ENCODE measurements around the gene DOCK3. TPM values are rescaled to one million over a fixed set of nuclear protein-coding genes. Genes with fewer than 3 reads are reported as not detected.

Gene DOCK3
- total and polyA plus RNA-seq, 10 donors: 0.08 to 2.1 (median 0.44) TPM

DNA sequence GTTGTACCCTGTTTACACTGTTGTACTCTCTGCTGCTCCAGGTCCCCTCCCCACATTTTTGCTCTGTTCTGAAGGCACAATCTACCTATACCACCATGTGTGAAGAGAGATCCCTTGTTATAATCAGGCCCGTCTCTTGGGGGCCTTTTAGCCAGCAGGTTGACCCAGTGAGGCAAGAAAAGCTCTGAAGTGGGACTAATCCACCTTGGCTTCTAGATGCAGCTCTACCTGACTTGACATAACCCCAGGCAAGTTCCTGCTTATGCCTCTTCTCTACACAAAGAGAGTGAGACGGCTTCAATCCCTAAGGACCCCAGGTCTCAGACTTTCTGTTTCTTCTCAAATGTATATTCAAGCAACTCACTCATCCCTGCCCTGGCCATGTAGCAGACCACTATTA is 653.5 kb downstream of the DOCK3 start:
- Histone ChIP-seq H3K4me3 (no peak overlapping the region), H3K4me1 (no peaks in the 10 kb centered on the region), H3K9me3 (peaks cover 0 to 8% (median 5%) of the 10 kb centered on the region in 8 donors), H3K27ac (no peak overlapping the region), H3K27me3 (replicated peaks in 1 of 7) (no peaks in the 10 kb centered on the region), H3K36me3 (no peaks in the 10 kb centered on the region)
- whole genome bisulfite sequencing, 5 donors: 71 to 98% (median 85%) methylated on average over 2 of the region's 2 CpGs
- DNase-seq: no peak
- TF ChIP-seq POLR2AphosphoS5 (IDR thresholded peaks at IDR 0.05) (no peak), POLR2A (IDR thresholded peaks at IDR 0.05) (no peak)
- TF ChIP-seq, protein P1, sequence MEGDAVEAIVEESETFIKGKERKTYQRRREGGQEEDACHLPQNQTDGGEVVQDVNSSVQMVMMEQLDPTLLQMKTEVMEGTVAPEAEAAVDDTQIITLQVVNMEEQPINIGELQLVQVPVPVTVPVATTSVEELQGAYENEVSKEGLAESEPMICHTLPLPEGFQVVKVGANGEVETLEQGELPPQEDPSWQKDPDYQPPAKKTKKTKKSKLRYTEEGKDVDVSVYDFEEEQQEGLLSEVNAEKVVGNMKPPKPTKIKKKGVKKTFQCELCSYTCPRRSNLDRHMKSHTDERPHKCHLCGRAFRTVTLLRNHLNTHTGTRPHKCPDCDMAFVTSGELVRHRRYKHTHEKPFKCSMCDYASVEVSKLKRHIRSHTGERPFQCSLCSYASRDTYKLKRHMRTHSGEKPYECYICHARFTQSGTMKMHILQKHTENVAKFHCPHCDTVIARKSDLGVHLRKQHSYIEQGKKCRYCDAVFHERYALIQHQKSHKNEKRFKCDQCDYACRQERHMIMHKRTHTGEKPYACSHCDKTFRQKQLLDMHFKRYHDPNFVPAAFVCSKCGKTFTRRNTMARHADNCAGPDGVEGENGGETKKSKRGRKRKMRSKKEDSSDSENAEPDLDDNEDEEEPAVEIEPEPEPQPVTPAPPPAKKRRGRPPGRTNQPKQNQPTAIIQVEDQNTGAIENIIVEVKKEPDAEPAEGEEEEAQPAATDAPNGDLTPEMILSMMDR (IDR thresholded peaks at IDR 0.05 in 8 of 11, conservative IDR thresholded peaks at IDR 0.05 in 3 of 11): no peak
- intact Hi-C loops (cut with DNase I; ENCODE audit: low total_unique reads): no loop called here

DNA sequence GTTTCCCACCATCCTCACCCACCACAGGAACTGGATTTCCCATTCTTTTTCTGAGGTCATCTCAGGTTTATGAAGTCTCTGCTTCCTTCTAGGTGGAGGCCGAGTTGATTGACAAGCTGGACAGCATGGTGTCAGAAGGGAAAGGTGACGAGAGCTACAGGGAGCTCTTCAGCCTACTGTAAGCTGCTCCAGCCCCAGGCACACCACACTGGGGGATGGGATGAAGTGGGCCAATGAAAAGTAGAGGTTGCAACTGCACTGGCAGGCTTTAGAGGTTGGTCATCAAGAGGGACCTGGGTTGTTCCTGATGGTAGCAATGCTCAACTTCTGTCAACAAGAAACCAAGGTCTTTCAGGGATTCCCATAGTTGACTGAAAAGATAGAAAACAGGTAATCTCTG is 655.3 kb downstream of the DOCK3 start:
- 70 to 90% (median 76%) methylated on average over 2 of the region's 2 CpGs for WGBS, 5 donors
- TF ChIP-seq POLR2A (IDR thresholded peaks at IDR 0.05) (no peak), POLR2AphosphoS5 (IDR thresholded peaks at IDR 0.05) (no peak)
- TF ChIP-seq, protein P1 (IDR thresholded peaks at IDR 0.05 in 8 of 11, conservative IDR thresholded peaks at IDR 0.05 in 3 of 11): no peak
- Histone ChIP-seq H3K27ac (no peak overlapping the region), H3K4me1 (no peaks in the 10 kb centered on the region), H3K27me3 (replicated peaks in 1 of 7) (no peaks in the 10 kb centered on the region), H3K4me3 (no peak overlapping the region), H3K9me3 (no peaks in the 10 kb centered on the region), H3K36me3 (no peaks in the 10 kb centered on the region)
- no peak for DNase-seq
- intact Hi-C loops (cut with DNase I; ENCODE audit: low total_unique reads): no loop called here

DNA sequence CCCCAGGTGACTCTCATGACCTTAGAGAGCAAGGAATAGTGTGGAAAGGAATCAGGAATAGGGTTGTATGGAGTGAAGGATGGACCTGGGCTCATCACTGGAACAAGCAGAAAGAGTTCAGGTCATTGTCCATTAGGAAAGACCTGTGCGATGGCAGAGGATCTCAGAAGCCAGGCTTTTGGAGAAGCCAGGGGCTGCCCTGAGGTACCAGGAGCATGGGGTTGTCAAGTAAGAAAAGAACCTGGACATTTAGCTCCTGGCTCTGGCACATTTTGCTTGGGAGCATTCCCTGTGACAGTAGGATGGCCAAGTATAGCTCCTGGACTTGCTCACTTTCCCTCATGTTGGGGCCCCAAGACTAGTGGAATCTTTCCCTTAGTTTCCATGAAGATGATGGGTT is 657.4 kb downstream of the DOCK3 start:
- 93 to 100% (median 97%) methylated on average over 1 of the region's 1 CpG for WGBS, 5 donors
- no peaks in the 10 kb centered on the region for H3K36me3 ChIP-seq
- intact Hi-C loops (cut with DNase I; ENCODE audit: low total_unique reads): no loop called here
- TF ChIP-seq, protein P1 (IDR thresholded peaks at IDR 0.05 in 8 of 11, conservative IDR thresholded peaks at IDR 0.05 in 3 of 11): no peak
- TF ChIP-seq POLR2A (IDR thresholded peaks at IDR 0.05) (no peak), POLR2AphosphoS5 (IDR thresholded peaks at IDR 0.05) (no peak)
- no peaks in the 10 kb centered on the region for H3K27me3 ChIP-seq (replicated peaks in 1 of 7)
- no peak overlapping the region for H3K27ac ChIP-seq
- H3K4me3 ChIP-seq: no peak overlapping the region
- no peaks in the 10 kb centered on the region for H3K9me3 ChIP-seq
- no peak for DNase-seq
- no peaks in the 10 kb centered on the region for H3K4me1 ChIP-seq

DNA sequence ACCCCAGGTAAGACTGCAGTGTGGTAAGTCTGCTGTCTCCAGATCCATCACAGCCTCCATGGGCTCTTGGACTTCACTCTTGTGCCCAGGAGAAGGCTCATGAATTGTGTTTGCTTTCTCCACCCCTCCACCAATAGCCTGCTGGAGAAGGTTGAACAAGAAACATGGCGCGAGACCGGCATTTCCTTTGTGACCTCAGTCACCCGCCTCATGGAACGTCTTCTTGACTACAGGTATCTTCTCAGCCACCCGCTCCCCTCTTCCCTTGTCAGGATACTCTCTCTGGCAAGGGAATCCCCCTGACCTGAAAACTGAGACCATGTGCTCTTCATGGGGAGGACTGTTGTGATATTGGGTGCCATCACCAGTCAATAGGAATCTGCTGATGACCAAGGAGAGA is 658.3 kb downstream of the DOCK3 start:
- H3K4me1 ChIP-seq: no peaks in the 10 kb centered on the region
- H3K27me3 ChIP-seq (replicated peaks in 1 of 7): no peaks in the 10 kb centered on the region
- no peak overlapping the region for H3K27ac ChIP-seq
- TF ChIP-seq POLR2AphosphoS5 (IDR thresholded peaks at IDR 0.05) (no peak), POLR2A (IDR thresholded peaks at IDR 0.05) (no peak)
- TF ChIP-seq, protein P1 (IDR thresholded peaks at IDR 0.05 in 8 of 11, conservative IDR thresholded peaks at IDR 0.05 in 3 of 11): no peak
- no peak for DNase-seq
- H3K36me3 ChIP-seq: no peaks in the 10 kb centered on the region
- 92 to 98% (median 94%) methylated on average over 6 of the region's 6 CpGs for WGBS, 5 donors
- intact Hi-C loops (cut with DNase I; ENCODE audit: low total_unique reads): no loop called here
- H3K4me3 ChIP-seq: no peak overlapping the region
- H3K9me3 ChIP-seq: no peaks in the 10 kb centered on the region

Measured in spleen (tissue), 11 donors.